ENCODE measurements around the gene CCDC73. TPM values are rescaled to one million over a fixed set of nuclear protein-coding genes. Genes with fewer than 3 reads are reported as not detected.

Gene CCDC73
- total RNA-seq, 1 experiment from 2014 or later, result 0.04 TPM

GRCh38 chr11:32809313-32809712 is 14.9 kb upstream of the CCDC73 start:
- no peak overlapping the region for H3K4ac ChIP-seq (ENCODE audit: low read depth, low read length)
- no peaks in the 10 kb centered on the region for H3K79me2 ChIP-seq (ENCODE audit: insufficient read depth, low read length)
- no peak overlapping the region for H2BK120ac ChIP-seq (ENCODE audit: low read depth, low read length, poor library complexity, severe bottlenecking)
- no peak overlapping the region for H3K9ac ChIP-seq (ENCODE audit: extremely low read depth, insufficient read length, low read length)
- H3K9me3 ChIP-seq (ENCODE audit: control insufficient read depth, low read depth, low read length), result no peaks in the 10 kb centered on the region
- no peak overlapping the region for H2BK20ac ChIP-seq (ENCODE audit: low read depth, low read length, poor library complexity, severe bottlenecking)
- H3K36me3 Mint-ChIP-seq (ENCODE audit: insufficient read depth in 1 of 3, low read depth in 3 of 3), result no peaks in the 10 kb centered on the region
- H3K27me3 Mint-ChIP-seq (ENCODE audit: low read depth), result no peaks in the 10 kb centered on the region
- no peaks in the 10 kb centered on the region for H3K4me1 ChIP-seq (ENCODE audit: insufficient read depth, low read length)
- no peak overlapping the region for H3K27ac ChIP-seq (ENCODE audit: insufficient read length, low read depth, low read length)
- H3K4me1 Mint-ChIP-seq, result peaks cover 4% of the 10 kb centered on the region in 2 experiments
- H3K23ac ChIP-seq (ENCODE audit: insufficient read length, low read depth, low read length), result no peak overlapping the region
- no peak overlapping the region for H2AFZ ChIP-seq (ENCODE audit: low read length)
- no peak overlapping the region for H2AK5ac ChIP-seq (ENCODE audit: insufficient read length, low read length)
- no peak overlapping the region for H2BK15ac ChIP-seq (ENCODE audit: low read depth, low read length)
- no CpG with 5 or more reads among the region's 3 CpGs for WGBS (ENCODE audit: extremely low coverage, insufficient read length, low lambda C conversion rate)
- no peak overlapping the region for H3K14ac ChIP-seq (ENCODE audit: insufficient read depth, low read length)
- peak; percentile 93 for TF ChIP-seq CTCF (conservative IDR thresholded peaks at IDR 0.05)
- H3K56ac ChIP-seq (ENCODE audit: insufficient read length, low read depth, low read length), result no peak overlapping the region
- no peak overlapping the region for H3K18ac ChIP-seq (ENCODE audit: insufficient read length, low read depth, low read length)
- no peak overlapping the region for H3T11ph ChIP-seq (ENCODE audit: low read length)
- no peak overlapping the region for H3K4me3 Mint-ChIP-seq
- no peak overlapping the region for H2BK5ac ChIP-seq (ENCODE audit: insufficient read length, low read length)
- H3K27ac Mint-ChIP-seq, result no peak overlapping the region
- no peak overlapping the region for H4K91ac ChIP-seq (ENCODE audit: insufficient read length, low read depth, low read length)
- H3K79me1 ChIP-seq (ENCODE audit: insufficient read depth, low read depth, low read length, poor library complexity, severe bottlenecking), result no peaks in the 10 kb centered on the region
- no peaks in the 10 kb centered on the region for H4K20me1 ChIP-seq (ENCODE audit: control insufficient read depth, insufficient read depth, insufficient read length)
- H3K4me2 ChIP-seq (ENCODE audit: insufficient read depth, insufficient read length, low read length), result no peak overlapping the region
- peak; percentile 79 for DNase-seq
- no peaks in the 10 kb centered on the region for H3K9me3 Mint-ChIP-seq
- H3K23me2 ChIP-seq (ENCODE audit: insufficient read length, low read depth, low read length, poor library complexity, severe bottlenecking), result no peaks in the 10 kb centered on the region
- no peaks in the 10 kb centered on the region for H3K27me3 ChIP-seq (ENCODE audit: insufficient read depth, low read length)
- H4K8ac ChIP-seq (replicated peaks; ENCODE audit: insufficient read length, low read depth, low read length), result no peak overlapping the region
- H4K5ac ChIP-seq (ENCODE audit: insufficient read length, low read depth, low read length), result no peak overlapping the region
- no peak overlapping the region for H2BK12ac ChIP-seq (ENCODE audit: insufficient read length, low read depth, low read length)
